Ishikawa (cell line): ENCODE measurements around the gene PI4K2A.

Source experiments
- CEBPB ChIP-seq: IDR thresholded peaks from 2 replicates; pipeline ENCODE4 v1.6.1; 2012
- CREB1 ChIP-seq: IDR thresholded peaks from 2 replicates; pipeline ENCODE4 v1.6.1; 2012; ENCODE audit warnings: low read depth
- EGR1 ChIP-seq: IDR thresholded peaks from 2 replicates; pipeline ENCODE4 v1.6.1; 2012
- EP300 ChIP-seq: IDR thresholded peaks from 2 replicates; pipeline ENCODE4 v1.6.1; 2012; ENCODE audit warnings: borderline replicate concordance
- FOXM1 ChIP-seq: IDR thresholded peaks from 2 replicates; pipeline ENCODE4 v1.6.1; 2012; ENCODE audit warnings: low read depth, borderline replicate concordance
- MAX ChIP-seq: IDR thresholded peaks from 2 replicates; pipeline ENCODE4 v1.6.1; 2012
- NFIC ChIP-seq: IDR thresholded peaks from 2 replicates; pipeline ENCODE4 v1.6.1; 2012
- RAD21 ChIP-seq: IDR thresholded peaks from 2 replicates; pipeline ENCODE4 v1.6.1; 2012; ENCODE audit warnings: low read depth
- TAF1 ChIP-seq: IDR thresholded peaks from 2 replicates; pipeline ENCODE4 v1.6.1; 2012; ENCODE audit warnings: low read depth, mild to moderate bottlenecking
- TCF12 ChIP-seq: IDR thresholded peaks from 2 replicates; pipeline ENCODE4 v1.6.1; 2012; ENCODE audit warnings: low read depth
- TEAD4 ChIP-seq: IDR thresholded peaks from 2 replicates; pipeline ENCODE4 v1.6.1; 2012
- YY1 ChIP-seq: IDR thresholded peaks from 2 replicates; pipeline ENCODE4 v1.6.1; 2012; ENCODE audit warnings: low read depth
- ZBTB7A ChIP-seq: IDR thresholded peaks from 2 replicates; pipeline ENCODE4 v1.6.1; 2012; ENCODE audit warnings: low read depth
- TF ChIP-seq, protein P1 (sequence below): IDR thresholded peaks from 2 replicates; pipeline ENCODE4 v1.6.1; 2012
- TF ChIP-seq, protein P2 (sequence below): IDR thresholded peaks from 2 replicates; pipeline ENCODE4 v1.6.1; 2012; ENCODE audit warnings: low read depth, mild to moderate bottlenecking

The PI4K2A gene

GRCh38 chr10:97632949-97633884 lies 7.3 kb upstream of the PI4K2A start, which contains the start of gene MORN4:
Gene MORN4 (minus strand): TSS chr10:97633500. CDS start chr10:97619653, 13,847 bp downstream.
- TF ChIP-seq CEBPB = peak; percentile 64
- 0 out of 2 replicates have a peak, but pooled peaks have one; percentile 33 for TF ChIP-seq TCF12
- TF ChIP-seq RAD21 = no peak
- peak; percentile 85 for TF ChIP-seq EGR1
- TF ChIP-seq ZBTB7A = peak; percentile 75
- TF ChIP-seq EP300 = no peak
- TF ChIP-seq, protein P1, sequence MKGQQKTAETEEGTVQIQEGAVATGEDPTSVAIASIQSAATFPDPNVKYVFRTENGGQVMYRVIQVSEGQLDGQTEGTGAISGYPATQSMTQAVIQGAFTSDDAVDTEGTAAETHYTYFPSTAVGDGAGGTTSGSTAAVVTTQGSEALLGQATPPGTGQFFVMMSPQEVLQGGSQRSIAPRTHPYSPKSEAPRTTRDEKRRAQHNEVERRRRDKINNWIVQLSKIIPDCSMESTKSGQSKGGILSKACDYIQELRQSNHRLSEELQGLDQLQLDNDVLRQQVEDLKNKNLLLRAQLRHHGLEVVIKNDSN = 0 out of 2 replicates have a peak, but pooled peaks have one; percentile 45
- no peak for TF ChIP-seq TEAD4
- TF ChIP-seq CREB1 = peak; percentile 49; the same call in 1 of the 2 replicates
- TF ChIP-seq YY1 = peak; percentile 100
- peak; percentile 57 for TF ChIP-seq MAX
- no peak for TF ChIP-seq FOXM1
- no peak for TF ChIP-seq NFIC
- TF ChIP-seq, protein P2, sequence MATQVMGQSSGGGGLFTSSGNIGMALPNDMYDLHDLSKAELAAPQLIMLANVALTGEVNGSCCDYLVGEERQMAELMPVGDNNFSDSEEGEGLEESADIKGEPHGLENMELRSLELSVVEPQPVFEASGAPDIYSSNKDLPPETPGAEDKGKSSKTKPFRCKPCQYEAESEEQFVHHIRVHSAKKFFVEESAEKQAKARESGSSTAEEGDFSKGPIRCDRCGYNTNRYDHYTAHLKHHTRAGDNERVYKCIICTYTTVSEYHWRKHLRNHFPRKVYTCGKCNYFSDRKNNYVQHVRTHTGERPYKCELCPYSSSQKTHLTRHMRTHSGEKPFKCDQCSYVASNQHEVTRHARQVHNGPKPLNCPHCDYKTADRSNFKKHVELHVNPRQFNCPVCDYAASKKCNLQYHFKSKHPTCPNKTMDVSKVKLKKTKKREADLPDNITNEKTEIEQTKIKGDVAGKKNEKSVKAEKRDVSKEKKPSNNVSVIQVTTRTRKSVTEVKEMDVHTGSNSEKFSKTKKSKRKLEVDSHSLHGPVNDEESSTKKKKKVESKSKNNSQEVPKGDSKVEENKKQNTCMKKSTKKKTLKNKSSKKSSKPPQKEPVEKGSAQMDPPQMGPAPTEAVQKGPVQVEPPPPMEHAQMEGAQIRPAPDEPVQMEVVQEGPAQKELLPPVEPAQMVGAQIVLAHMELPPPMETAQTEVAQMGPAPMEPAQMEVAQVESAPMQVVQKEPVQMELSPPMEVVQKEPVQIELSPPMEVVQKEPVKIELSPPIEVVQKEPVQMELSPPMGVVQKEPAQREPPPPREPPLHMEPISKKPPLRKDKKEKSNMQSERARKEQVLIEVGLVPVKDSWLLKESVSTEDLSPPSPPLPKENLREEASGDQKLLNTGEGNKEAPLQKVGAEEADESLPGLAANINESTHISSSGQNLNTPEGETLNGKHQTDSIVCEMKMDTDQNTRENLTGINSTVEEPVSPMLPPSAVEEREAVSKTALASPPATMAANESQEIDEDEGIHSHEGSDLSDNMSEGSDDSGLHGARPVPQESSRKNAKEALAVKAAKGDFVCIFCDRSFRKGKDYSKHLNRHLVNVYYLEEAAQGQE = 0 out of 2 replicates have a peak, but pooled peaks have one; percentile 19
- TF ChIP-seq TAF1 = peak; percentile 91

DNA sequence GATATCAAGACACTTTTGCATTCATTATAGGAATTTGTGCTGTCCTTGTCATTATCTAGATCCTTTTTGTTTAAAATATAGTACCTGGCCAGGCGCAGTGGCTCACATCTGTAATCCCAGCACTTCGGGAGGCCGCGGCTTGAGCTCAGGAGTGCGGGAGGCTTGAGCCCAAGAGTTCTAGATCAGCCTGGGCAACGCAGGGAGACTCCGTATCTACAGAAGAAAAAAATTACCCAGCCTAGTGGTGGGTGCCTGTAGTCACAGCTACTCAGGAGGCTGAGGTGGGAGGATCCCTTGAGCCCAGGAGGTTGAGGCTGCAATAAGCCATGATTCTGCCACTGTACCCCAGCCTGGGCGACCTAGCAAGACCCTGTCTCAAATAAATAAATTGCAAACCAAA lies 6.5 kb upstream of the PI4K2A start:
- no peak for TF ChIP-seq FOXM1
- TF ChIP-seq TCF12 = no peak; the same call in 1 of the 2 replicates
- no peak for TF ChIP-seq ZBTB7A
- no peak for TF ChIP-seq CREB1
- no peak for TF ChIP-seq EGR1
- TF ChIP-seq TAF1 = no peak
- TF ChIP-seq, protein P1 = no peak
- TF ChIP-seq RAD21 = no peak
- no peak for TF ChIP-seq TEAD4
- TF ChIP-seq MAX = no peak
- no peak for TF ChIP-seq NFIC
- no peak for TF ChIP-seq YY1
- TF ChIP-seq, protein P2 = no peak
- TF ChIP-seq EP300 = no peak
- TF ChIP-seq CEBPB = no peak

DNA sequence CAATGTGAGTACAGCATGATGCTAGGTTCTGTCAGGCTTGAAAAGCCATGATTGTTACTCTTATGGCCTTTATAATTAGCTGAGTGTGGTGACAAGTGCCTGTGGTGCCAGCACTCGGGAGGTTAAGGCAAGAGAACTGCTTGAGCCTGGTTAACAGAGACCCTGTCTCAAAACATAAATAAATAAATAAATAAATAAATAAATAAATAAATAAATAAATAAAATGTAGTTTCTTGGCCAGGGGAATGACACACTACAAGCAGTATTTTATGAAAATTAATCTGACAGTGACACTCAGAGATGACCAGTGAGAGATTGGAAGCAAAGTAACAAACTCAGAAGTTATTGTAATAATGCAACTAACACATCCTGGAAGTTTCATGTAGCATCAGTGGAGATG lies 4.9 kb upstream of the PI4K2A start:
- TF ChIP-seq CEBPB (no peak), EGR1 (no peak), MAX (no peak), YY1 (no peak), TAF1 (no peak), NFIC (no peak), RAD21 (no peak), FOXM1 (no peak), ZBTB7A (no peak), TEAD4 (no peak), EP300 (no peak), CREB1 (no peak), TCF12 (no peak)
- TF ChIP-seq, protein P1 = no peak
- TF ChIP-seq, protein P2 = no peak
